SU-DHL-6 (cell line): ENCODE measurements around the gene SEH1L.

ENCODE experiments used
- H2AFZ ChIP-seq: fragments of 200-600 bp; sonication (generic); 2 replicates; pipeline ENCODE4 v1.6.1; 2014; ENCODE audit warnings: low read depth, mild to moderate bottlenecking, moderate library complexity, mixed read lengths, antibody characterized with exemption, low read length; ENCODE audit not compliant: severe bottlenecking
- H3F3A ChIP-seq: fragments of 200-600 bp; shearing (Covaris generic); 2 replicates; pipeline ENCODE4 v1.6.0; 2016; ENCODE audit warnings: antibody characterized with exemption, mild to moderate bottlenecking; ENCODE audit not compliant: insufficient read depth
- H3K27ac ChIP-seq: fragments of 200-600 bp; sonication (generic); 2 replicates; pipeline ENCODE4 v1.5.1; 2016; ENCODE audit warnings: low read depth, mild to moderate bottlenecking, low read length, moderate library complexity, mixed read lengths
- H3K27me3 ChIP-seq: fragments of 200-600 bp; sonication (generic), shearing (Covaris generic); 2 replicates; pipeline ENCODE4 v1.6.0; 2014; ENCODE audit warnings: mild to moderate bottlenecking, low read length
- H3K36me3 ChIP-seq: fragments of 200-600 bp; sonication (generic); 2 replicates; pipeline ENCODE4 v1.6.1; 2014; ENCODE audit warnings: mild to moderate bottlenecking, low read length, mixed read lengths
- H3K4me2 ChIP-seq: fragments of 300-600, 200-600 bp; shearing (Covaris generic), sonication (generic); 2 replicates; pipeline ENCODE4 v1.6.0; 2014; ENCODE audit warnings: low read length, low read depth, mild to moderate bottlenecking; ENCODE audit not compliant: poor library complexity, severe bottlenecking
- H3K4me3 ChIP-seq: fragments of 200-600 bp; sonication (generic); 2 replicates; pipeline ENCODE4 v1.5.1; 2014; ENCODE audit warnings: antibody characterized with exemption, low read length, mild to moderate bottlenecking, mixed read lengths; ENCODE audit not compliant: insufficient read depth, poor library complexity, severe bottlenecking
- H3K79me2 ChIP-seq: fragments of 200-600 bp; sonication (generic); 2 replicates; pipeline ENCODE4 v1.6.1; 2014; ENCODE audit warnings: mild to moderate bottlenecking, low read length, moderate library complexity; ENCODE audit not compliant: insufficient read depth
- H3K9ac ChIP-seq: fragments of 200-600 bp; sonication (generic); 2 replicates; pipeline ENCODE4 v1.7.0; 2014; ENCODE audit warnings: mild to moderate bottlenecking, low read length
- H3K9me2 ChIP-seq: fragments of 200-600 bp; sonication (generic); replicated peaks from 2 replicates; pipeline ENCODE4 v1.6.1; 2014; ENCODE audit warnings: low read length; ENCODE audit not compliant: insufficient read depth
- H3K9me3 ChIP-seq: fragments of 200-600 bp; sonication (generic); 2 replicates; pipeline ENCODE4 v1.6.1; 2014; ENCODE audit warnings: low read length, mixed read lengths; ENCODE audit not compliant: insufficient read depth
- H4K20me1 ChIP-seq: fragments of 200-600 bp; sonication (generic); 2 replicates; pipeline ENCODE4 v1.6.1; 2014; ENCODE audit warnings: low read depth, mild to moderate bottlenecking, antibody characterized with exemption, low read length, moderate library complexity, mixed read lengths
- EZH2phosphoT487 ChIP-seq: fragments of 200-600 bp; sonication (generic), shearing (Covaris generic); conservative IDR thresholded peaks from 2 replicates; pipeline ENCODE4 v1.6.1; 2018; ENCODE audit warnings: mild to moderate bottlenecking, antibody characterized with exemption, low read length, moderate library complexity, mixed read lengths
- TF ChIP-seq, protein P1 (sequence below): fragments of 200-600 bp; sonication (generic); IDR thresholded peaks from one replicate; pipeline ENCODE4 v1.5.1; 2017; ENCODE audit warnings: antibody characterized with exemption, mild to moderate bottlenecking, low read length, moderate library complexity; ENCODE audit not compliant: insufficient read depth, poor library complexity, severe bottlenecking

Gene SEH1L

GRCh38 chr18:12929477-12930083, 18.2 kb upstream of the SEH1L start:
- Histone ChIP-seq H3K9ac (no peak overlapping the region), H3K9me3 (no peaks in the 10 kb centered on the region), H3K4me2 (no peak overlapping the region), H4K20me1 (no peaks in the 10 kb centered on the region), H2AFZ (no peak overlapping the region), H3K27me3 (no peaks in the 10 kb centered on the region), H3K9me2 (no peaks in the 10 kb centered on the region), H3K27ac (no peak overlapping the region), H3K4me3 (no peak overlapping the region), H3K36me3 (no peaks in the 10 kb centered on the region), H3F3A (no peaks in the 10 kb centered on the region), H3K79me2 (no peaks in the 10 kb centered on the region)
- TF ChIP-seq, protein P1, sequence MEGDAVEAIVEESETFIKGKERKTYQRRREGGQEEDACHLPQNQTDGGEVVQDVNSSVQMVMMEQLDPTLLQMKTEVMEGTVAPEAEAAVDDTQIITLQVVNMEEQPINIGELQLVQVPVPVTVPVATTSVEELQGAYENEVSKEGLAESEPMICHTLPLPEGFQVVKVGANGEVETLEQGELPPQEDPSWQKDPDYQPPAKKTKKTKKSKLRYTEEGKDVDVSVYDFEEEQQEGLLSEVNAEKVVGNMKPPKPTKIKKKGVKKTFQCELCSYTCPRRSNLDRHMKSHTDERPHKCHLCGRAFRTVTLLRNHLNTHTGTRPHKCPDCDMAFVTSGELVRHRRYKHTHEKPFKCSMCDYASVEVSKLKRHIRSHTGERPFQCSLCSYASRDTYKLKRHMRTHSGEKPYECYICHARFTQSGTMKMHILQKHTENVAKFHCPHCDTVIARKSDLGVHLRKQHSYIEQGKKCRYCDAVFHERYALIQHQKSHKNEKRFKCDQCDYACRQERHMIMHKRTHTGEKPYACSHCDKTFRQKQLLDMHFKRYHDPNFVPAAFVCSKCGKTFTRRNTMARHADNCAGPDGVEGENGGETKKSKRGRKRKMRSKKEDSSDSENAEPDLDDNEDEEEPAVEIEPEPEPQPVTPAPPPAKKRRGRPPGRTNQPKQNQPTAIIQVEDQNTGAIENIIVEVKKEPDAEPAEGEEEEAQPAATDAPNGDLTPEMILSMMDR: no peak
- no peak for TF ChIP-seq EZH2phosphoT487

DNA sequence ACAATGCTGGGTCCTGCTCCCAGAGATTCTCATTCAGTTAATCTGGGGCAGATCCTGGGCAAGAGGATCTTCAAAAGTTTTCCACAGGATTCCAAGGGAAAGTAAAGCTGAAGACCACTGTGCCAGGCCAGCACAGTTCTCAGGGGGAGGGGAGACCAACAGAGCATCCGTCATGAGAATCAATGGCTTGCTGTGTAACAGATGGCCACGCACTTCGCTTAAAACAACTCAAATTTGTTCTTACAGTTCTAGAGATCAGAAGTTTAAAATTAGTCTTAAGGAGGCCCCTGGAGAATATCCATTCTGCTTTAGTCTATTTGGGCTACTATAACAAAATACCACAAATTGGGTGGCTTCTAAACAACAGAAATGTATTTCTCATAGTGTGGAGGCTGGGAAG, 17.4 kb upstream of the SEH1L start:
- no peak overlapping the region for H2AFZ ChIP-seq
- no peaks in the 10 kb centered on the region for H3K79me2 ChIP-seq
- H3K4me2 ChIP-seq: no peak overlapping the region
- no peaks in the 10 kb centered on the region for H3F3A ChIP-seq
- no peak for TF ChIP-seq EZH2phosphoT487
- TF ChIP-seq, protein P1: no peak
- no peaks in the 10 kb centered on the region for H3K9me2 ChIP-seq
- no peak overlapping the region for H3K4me3 ChIP-seq
- no peaks in the 10 kb centered on the region for H3K36me3 ChIP-seq
- H3K27me3 ChIP-seq: no peaks in the 10 kb centered on the region
- no peaks in the 10 kb centered on the region for H4K20me1 ChIP-seq
- H3K27ac ChIP-seq: no peak overlapping the region
- H3K9me3 ChIP-seq: no peaks in the 10 kb centered on the region
- H3K9ac ChIP-seq: no peak overlapping the region

DNA sequence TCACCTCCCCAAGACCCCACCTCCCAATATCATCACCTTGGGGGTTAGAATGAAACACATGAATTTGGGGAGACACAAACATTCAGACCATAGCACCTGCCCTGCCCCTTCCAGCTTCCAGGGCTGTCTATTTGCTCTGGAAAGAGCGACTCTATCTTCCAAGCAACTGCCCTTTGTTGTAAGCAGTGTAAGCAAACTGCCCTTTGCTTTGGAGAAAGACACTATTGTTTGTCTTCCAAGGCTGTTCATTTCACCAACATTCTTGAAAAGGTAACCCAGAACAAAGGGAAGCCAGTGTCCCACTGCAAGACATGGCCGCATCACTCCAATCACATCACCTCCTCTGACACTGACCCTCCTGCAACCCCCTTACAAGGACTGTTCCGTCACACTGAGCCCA, 16.9 kb upstream of the SEH1L start:
- Histone ChIP-seq H3F3A (no peaks in the 10 kb centered on the region), H3K36me3 (no peaks in the 10 kb centered on the region), H3K79me2 (no peaks in the 10 kb centered on the region), H4K20me1 (no peaks in the 10 kb centered on the region), H2AFZ (no peak overlapping the region), H3K27ac (no peak overlapping the region), H3K9me3 (no peaks in the 10 kb centered on the region), H3K4me3 (no peak overlapping the region), H3K9me2 (no peaks in the 10 kb centered on the region), H3K9ac (no peak overlapping the region), H3K4me2 (no peak overlapping the region), H3K27me3 (no peaks in the 10 kb centered on the region)
- no peak for TF ChIP-seq EZH2phosphoT487
- TF ChIP-seq, protein P1: no peak
